Dedifferentiated amniotic fluid mesenchymal stem cell (primary cell): ENCODE results near the gene TNFRSF4.

Source experiments
- DNase-seq: peaks from one replicate; pipeline ENCODE4 v3.0.0-alpha.2; 2016; ENCODE audit errors: extremely low spot score

Gene TNFRSF4

DNA sequence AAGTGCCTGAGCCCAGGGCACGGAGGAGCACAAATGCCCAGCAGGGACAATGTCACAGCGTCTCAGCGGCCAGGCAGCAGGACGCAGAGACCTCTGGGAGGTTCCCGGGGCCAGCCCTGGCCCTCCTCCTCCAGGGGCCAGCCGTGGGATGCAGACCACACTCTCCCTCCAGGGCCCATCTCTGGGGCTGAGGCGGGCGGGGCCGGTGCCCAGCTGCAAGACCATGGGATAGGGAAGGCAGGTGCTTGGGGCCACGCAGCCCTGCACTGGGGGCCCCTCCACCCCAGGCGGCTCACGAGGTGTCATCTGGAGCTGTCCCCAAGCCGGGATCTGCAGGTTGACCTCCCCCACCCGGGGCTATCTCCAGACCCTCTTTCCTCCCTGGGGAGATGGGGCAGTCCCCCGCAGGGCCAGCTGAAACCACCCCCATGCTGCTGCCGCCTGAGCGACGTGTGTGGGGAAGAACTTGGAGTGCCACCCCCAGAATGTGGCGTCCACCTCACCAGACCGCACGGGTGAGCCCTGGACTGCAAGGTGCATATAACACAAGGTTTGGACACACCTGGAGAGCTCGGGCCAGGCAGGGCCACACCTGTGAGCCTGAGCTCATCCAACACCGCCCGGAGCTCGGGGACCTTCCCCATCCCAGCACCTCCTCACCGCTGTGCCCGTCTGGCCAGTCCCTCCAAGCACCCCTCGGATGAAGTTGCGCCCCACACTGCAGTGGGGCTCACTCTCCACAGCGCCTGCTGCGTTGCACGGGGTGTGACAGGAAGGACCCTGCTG is 44.3 kb downstream of the TNFRSF4 start:
- DNase-seq, result no peak

DNA sequence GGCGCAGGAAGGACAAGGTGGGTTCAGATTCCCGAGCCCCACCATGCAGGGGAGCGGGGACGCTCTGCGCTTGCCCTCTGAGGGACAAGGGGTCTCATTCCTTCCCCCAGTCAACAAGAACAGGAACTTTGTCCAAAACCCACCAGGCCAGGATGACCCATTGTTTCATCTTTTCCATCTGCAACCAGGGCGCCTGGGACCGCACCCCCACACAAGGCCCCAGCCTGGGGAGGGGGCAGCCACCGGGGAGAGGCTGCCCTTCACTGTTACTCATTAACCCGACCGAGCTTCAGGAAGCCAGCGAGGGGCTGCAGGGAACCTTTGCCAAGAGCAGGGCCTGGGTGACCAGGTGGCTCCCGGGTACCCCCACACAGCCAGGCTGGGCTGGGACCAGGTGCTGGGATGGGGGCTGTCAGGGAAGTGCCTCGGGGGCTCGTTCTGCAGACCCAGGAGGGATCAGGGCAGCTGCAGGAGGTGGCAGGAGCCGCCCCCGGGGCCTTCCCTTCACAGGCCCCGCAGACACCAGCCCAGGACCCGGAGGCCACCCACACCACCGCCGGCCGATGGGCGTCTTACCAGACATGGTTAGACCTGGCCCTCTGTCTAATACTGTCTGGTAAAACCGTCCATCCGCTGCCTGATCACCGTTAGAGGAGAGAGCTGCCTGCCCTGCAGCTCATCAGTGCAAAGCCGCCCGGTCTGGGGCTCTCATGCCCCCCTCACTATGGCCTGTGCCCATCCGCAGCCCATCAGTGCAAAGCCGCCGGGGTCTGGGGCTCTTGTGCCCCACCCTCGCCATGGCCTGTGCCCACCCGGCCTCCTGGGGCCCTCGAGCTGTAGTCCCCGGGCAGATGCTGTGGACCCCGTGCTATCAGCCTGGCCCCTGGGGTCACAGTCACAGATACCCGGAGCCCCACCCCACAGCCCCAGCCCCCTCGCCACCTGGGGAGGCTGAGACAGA is 45.2 kb downstream of the TNFRSF4 start:
- no peak for DNase-seq

GRCh38 chr1:1167841-1168450 is 46.0 kb downstream of the TNFRSF4 start:
- no peak for DNase-seq

DNA sequence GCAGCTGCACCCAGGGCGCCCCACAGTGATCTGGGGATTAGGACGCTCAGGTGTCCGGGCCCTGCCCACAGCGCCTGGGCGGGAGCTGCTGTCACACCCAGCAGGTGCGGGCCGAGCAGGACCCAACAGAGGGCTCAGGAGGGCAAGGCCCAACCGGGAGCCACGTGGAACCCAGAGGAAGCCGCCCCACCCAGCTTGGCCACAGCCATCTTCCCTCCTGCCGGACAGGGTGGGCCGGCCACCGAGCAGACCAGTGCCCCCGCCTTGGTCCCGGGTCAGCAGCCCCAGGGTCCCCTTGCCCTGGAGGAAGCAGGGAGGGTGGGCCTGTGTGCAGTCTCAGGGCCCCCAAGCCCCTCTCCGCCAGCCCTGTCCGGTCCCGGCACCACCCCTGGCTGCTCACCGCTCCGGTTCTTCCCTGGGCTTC is 46.5 kb downstream of the TNFRSF4 start:
- DNase-seq, result no peak

GRCh38 chr1:1166642-1167397 is 47.1 kb downstream of the TNFRSF4 start:
- DNase-seq, result no peak

GRCh38 chr1:1165900-1166421 is 48.0 kb downstream of the TNFRSF4 start:
- DNase-seq, result no peak

- DNase-seq, result no peak
Observed at GRCh38 chr1:1165485-1165884, 48.5 kb downstream of the TNFRSF4 start.

- DNase-seq, result no peak
Observed at GRCh38 chr1:1164701-1165451, 49.1 kb downstream of the TNFRSF4 start.

GRCh38 chr1:1164361-1164700 is 49.6 kb downstream of the TNFRSF4 start:
- no peak for DNase-seq

DNA sequence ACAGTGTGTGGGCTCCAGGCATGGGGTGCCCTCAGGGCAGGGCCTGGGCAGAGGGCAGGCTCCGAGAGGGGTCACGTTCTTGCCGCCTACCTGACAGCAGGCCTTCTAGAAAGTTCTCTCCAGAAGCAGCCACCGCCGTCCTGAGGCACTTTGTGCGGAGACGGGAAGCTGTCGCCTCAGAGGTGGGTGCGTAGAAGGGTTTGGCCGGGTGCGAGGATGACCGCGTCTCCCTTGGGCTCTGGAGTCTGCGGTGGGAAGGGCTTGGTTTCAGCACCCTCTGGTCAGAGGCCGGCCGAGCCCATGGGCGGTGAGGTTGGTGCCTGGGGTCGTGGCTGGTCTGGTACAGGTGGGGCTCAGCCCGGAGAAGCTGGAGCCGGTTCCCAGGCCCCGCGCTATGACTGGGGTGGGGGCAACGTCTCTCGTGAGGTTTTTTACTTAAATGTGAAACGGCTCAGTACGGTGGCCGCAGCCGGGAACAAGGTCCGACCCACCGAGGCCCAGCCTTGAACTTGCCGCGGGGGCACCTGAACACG is 50.3 kb downstream of the TNFRSF4 start:
- DNase-seq, result no peak

DNA sequence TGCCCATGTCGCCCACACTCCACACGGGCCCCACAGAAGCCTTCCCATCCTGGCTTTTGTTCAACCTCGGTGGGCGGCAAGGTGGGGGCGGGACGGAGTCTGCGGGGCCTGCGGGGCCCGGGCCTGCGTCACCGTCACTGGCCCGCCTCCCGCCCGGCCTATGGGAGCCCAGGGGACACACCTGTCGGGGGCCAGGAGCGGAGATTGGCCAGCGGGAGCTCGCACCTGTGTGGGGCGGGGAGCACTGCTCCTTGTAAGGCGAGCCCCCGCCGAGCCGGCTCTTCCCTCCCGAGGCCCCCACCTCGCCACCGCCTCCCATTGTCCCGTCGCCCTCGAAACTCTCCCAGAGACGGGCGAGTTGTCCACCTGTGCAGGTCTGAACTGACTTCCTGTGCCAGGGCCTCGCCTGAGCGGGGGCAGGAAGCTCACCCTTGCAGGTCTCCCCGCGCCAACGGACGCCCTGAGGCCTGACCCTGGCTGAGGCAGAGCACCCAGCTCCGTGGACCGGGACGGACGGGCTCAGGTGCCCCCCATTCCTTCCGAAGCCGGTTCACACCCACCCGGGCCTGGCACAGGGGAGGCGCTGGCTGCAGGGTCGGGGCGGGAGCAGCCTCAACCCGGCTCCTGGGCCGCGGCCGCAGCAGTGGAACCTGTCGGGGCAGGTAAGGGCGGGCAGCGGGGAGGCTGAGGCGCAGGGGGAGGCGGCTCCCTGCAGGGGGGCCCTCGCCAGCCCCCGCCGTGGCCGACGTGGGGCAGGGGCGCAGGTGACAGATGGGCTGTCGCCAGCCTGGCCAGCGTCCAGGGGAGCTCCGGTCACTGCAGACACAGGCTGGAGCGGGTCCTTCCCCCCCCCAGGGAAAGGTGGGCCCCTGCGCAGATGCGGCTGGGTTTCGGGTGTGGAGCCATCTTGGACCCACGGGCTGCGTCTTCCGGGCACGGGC is 51.1 kb downstream of the TNFRSF4 start:
- DNase-seq, result no peak

DNA sequence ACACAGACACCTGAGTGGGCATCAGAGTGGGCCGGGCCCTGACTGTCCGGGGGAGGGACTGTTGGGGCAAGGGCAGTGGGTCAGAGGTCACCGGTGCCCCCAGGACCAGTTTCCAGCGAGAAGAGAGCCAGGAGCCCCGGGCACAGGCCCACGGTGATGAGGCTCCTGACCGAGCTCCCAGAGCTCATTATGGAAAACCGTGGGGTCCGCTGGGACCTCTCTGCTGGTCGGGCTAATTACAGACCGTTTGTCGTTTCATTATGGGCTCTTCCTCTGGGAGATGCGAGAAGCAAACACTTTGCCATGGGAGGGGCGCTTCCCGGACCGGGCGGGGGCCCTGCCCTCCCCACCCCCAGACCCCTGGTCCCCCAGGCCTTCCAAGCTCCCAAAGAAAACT is 52.3 kb downstream of the TNFRSF4 start:
- DNase-seq, result no peak
